Mesothelial cell of epicardium (in vitro differentiated cells): ENCODE results near the gene FRK. TPM values are rescaled to one million over a fixed set of nuclear protein-coding genes. Genes with fewer than 3 reads are reported as not detected.

Experiments
- DNase-seq, 2 experiments: peaks; one replicate each; pipeline ENCODE4 v3.0.0; 2021; ENCODE audit warnings: low spot score in 2 of 2; ENCODE audit not compliant: unreplicated experiment in 2 of 2
- H3K27ac Mint-ChIP-seq: 2 replicates; pipeline ENCODE4 v1.8.0; 2021; ENCODE audit warnings: mixed read lengths
- H3K27me3 Mint-ChIP-seq: 2 replicates; pipeline ENCODE4 v1.8.0; 2021; ENCODE audit warnings: low read depth, mixed read lengths
- H3K36me3 Mint-ChIP-seq: 2 replicates; pipeline ENCODE4 v1.8.0; 2021; ENCODE audit warnings: mixed read lengths
- H3K4me1 Mint-ChIP-seq: 2 replicates; pipeline ENCODE4 v1.8.0; 2021; ENCODE audit warnings: mixed read lengths
- H3K4me3 Mint-ChIP-seq: 2 replicates; pipeline ENCODE4 v1.8.0; 2021; ENCODE audit warnings: mild to moderate bottlenecking, moderate library complexity, mixed read lengths
- H3K9me3 Mint-ChIP-seq: 2 replicates; pipeline ENCODE4 v1.8.0; 2021; ENCODE audit warnings: mixed read lengths
- total RNA-seq: library from RNA; stranded (reverse); gene quantifications from 3 replicates; pipeline ENCODE4 v1.2.1, GENCODE V29; 2021
- TF ChIP-seq, protein P1 (sequence below): fragments of 200-600 bp; sonication (generic); IDR thresholded peaks from one replicate; pipeline ENCODE4 v1.5.0; 2021; ENCODE audit warnings: antibody characterized with exemption; ENCODE audit not compliant: unreplicated experiment

The FRK gene
- total RNA-seq, 1 donor from 2014 or later = 5.1 TPM

GRCh38 chr6:116102873-116103272, 42.2 kb upstream of the FRK start:
- Mint-ChIP-seq H3K36me3 (peaks cover 4% of the 10 kb centered on the region), H3K4me3 (no peak overlapping the region), H3K27me3 (no peaks in the 10 kb centered on the region), H3K27ac (peak overlapping the region; percentile 14), H3K9me3 (no peaks in the 10 kb centered on the region), H3K4me1 (peaks cover 51% of the 10 kb centered on the region)
- no peak for DNase-seq
- TF ChIP-seq, protein P1, sequence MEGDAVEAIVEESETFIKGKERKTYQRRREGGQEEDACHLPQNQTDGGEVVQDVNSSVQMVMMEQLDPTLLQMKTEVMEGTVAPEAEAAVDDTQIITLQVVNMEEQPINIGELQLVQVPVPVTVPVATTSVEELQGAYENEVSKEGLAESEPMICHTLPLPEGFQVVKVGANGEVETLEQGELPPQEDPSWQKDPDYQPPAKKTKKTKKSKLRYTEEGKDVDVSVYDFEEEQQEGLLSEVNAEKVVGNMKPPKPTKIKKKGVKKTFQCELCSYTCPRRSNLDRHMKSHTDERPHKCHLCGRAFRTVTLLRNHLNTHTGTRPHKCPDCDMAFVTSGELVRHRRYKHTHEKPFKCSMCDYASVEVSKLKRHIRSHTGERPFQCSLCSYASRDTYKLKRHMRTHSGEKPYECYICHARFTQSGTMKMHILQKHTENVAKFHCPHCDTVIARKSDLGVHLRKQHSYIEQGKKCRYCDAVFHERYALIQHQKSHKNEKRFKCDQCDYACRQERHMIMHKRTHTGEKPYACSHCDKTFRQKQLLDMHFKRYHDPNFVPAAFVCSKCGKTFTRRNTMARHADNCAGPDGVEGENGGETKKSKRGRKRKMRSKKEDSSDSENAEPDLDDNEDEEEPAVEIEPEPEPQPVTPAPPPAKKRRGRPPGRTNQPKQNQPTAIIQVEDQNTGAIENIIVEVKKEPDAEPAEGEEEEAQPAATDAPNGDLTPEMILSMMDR = no peak

- TF ChIP-seq, protein P1 = no peak
- peaks cover under 1% of the 10 kb centered on the region for H3K9me3 Mint-ChIP-seq
- DNase-seq = no peak
- H3K27ac Mint-ChIP-seq = peak overlapping the region; percentile 94
- H3K27me3 Mint-ChIP-seq = no peaks in the 10 kb centered on the region
- peaks cover 49% of the 10 kb centered on the region for H3K4me1 Mint-ChIP-seq
- peak overlapping the region; percentile 92 for H3K4me3 Mint-ChIP-seq
- peaks cover 4% of the 10 kb centered on the region for H3K36me3 Mint-ChIP-seq
These were observed 41.1 kb upstream of the FRK start for GRCh38 chr6:116101790-116102189.

DNA sequence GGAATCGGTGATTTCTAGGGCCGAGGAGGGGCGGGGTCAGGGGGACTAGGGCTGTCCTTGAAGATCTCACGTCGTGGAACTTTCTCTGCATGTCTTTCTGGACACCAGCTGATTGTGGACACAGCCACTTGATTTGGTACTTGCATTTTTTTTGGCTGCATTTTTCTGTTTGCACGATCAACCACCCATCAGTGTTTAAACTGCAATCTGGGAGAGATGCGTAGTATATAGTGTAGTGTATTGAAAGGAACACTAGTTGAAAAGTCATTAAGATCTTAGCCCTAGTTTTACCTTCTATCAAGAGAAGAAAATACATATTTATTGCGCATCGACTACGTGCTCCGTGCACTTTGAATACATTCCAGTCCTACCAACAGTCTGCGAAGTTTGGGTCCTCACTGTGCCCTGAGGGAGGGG, 40.6 kb upstream of the FRK start:
- peak overlapping the region; percentile 94 for H3K27ac Mint-ChIP-seq
- peaks cover 46% of the 10 kb centered on the region for H3K4me1 Mint-ChIP-seq
- DNase-seq = no peak
- peaks cover 9% of the 10 kb centered on the region for H3K36me3 Mint-ChIP-seq
- H3K9me3 Mint-ChIP-seq = peaks cover 3% of the 10 kb centered on the region
- peak overlapping the region; percentile 92 for H3K4me3 Mint-ChIP-seq
- no peaks in the 10 kb centered on the region for H3K27me3 Mint-ChIP-seq
- TF ChIP-seq, protein P1 = no peak

- no peaks in the 10 kb centered on the region for H3K27me3 Mint-ChIP-seq
- peak within 1 kb of the TSS; percentile 94 for H3K27ac Mint-ChIP-seq
- TF ChIP-seq, protein P1 = no peak
- peaks cover 40% of the 10 kb centered on the region for H3K4me1 Mint-ChIP-seq
- peak; percentile 65 to 82 for DNase-seq
- H3K9me3 Mint-ChIP-seq = peaks cover 7% of the 10 kb centered on the region
- peaks cover 11% of the 10 kb centered on the region for H3K36me3 Mint-ChIP-seq
- H3K4me3 Mint-ChIP-seq = peak within 1 kb of the TSS; percentile 92
These were observed 40.0 kb upstream of the FRK start, which contains the start of gene NT5DC1 for GRCh38 chr6:116100419-116101301. TSS of gene NT5DC1 (plus strand) at chr6:116100853. CDS start at chr6:116100931, 78 bp downstream.

DNA sequence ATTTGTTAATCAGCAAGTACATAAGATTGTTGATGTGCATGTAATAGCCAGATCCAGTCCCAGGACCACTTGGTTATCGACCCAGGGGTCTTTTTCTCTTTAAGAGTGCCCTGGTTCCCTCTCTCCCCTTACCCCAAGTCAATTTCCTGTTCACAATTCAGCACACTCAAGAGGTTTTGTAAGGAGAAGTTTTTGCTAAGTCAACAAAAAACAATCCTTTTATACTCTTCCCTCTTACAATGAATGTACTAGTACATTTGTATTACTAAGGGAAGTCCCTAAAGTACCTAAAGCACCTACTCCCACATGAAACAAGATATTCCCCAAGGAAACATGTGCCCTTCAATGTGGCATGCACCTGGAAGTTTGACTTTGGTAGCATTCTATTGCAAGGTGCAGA, 38.3 kb upstream of the FRK start:
- no peak overlapping the region for H3K4me3 Mint-ChIP-seq

More for the DNA sequence above, 38.3 kb upstream of the FRK start:
- H3K36me3 Mint-ChIP-seq = peaks cover 12% of the 10 kb centered on the region
- no peak for DNase-seq
- H3K27ac Mint-ChIP-seq = no peak overlapping the region
- TF ChIP-seq, protein P1 = no peak
- H3K27me3 Mint-ChIP-seq = no peaks in the 10 kb centered on the region
- H3K4me1 Mint-ChIP-seq = peaks cover 30% of the 10 kb centered on the region
- H3K9me3 Mint-ChIP-seq = peaks cover 22% of the 10 kb centered on the region
